Fibroblast of gingiva (primary cell): ENCODE data around the gene NPTXR.
A peak's percentile ranks its signal among the peaks of the same experiment; 100 is the strongest.
"Not testable (repeated sequence)": the region's sequence is repeated elsewhere in the genome, so short reads cannot be mapped to it uniquely, and the experiment has no call there.

ENCODE experiments used
- DNase-seq: peaks from one replicate; pipeline ENCODE4 v3.0.0-alpha.2; 2011; ENCODE audit warnings: low read depth

Gene NPTXR

GRCh38 chr22:38831166-38831945 lies 12.5 kb downstream of the NPTXR start:
- DNase-seq = peak; percentile 35

DNA sequence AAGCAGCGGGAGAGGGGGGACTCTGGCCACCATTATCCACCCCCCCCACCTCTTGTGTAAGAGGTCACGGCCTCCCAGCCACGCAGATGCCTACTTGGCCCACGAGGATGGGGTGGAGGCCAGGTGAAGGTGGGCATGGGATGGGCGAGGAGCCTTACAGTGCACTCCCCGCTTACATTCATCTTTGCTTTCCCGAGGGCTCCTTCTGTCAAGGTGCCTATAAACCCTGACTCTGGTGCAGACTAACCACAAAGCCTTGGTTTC lies 13.1 kb downstream of the NPTXR start:
- DNase-seq = no peak

GRCh38 chr22:38830026-38830844 lies 13.6 kb downstream of the NPTXR start:
- DNase-seq = no peak

GRCh38 chr22:38829485-38829884 lies 14.3 kb downstream of the NPTXR start:
- no peak for DNase-seq

DNA sequence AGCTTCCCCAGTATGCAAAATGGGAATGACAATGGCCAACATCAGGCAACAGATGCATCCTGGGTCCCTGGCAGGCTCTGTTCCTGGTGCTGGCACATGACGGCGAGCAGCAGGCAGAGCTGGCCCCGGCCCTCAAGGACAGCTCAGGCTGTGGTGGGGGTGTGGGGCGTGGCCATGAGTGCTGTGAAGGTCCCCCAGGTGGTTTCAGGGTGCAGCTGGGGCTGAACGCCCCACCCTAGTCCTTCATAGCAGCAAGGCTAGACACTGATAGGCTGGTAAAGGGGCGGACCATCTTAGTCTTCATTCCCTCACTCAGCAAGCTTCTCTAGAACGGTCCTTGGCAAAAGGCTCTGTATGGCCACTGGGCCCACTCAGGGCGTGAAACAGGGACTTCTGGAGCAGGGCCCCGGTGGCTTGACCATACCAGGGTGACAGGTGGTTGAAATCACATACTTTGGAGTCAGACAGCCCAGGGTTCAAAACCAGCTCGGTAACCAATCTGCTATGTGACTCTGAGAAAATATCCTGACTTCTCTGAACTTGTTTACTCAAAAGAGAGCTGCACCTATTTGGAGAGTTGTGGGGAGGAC lies 15.1 kb downstream of the NPTXR start:
- no peak for DNase-seq

- no peak for DNase-seq
These were observed 15.6 kb downstream of the NPTXR start for GRCh38 chr22:38828191-38828590.

DNA sequence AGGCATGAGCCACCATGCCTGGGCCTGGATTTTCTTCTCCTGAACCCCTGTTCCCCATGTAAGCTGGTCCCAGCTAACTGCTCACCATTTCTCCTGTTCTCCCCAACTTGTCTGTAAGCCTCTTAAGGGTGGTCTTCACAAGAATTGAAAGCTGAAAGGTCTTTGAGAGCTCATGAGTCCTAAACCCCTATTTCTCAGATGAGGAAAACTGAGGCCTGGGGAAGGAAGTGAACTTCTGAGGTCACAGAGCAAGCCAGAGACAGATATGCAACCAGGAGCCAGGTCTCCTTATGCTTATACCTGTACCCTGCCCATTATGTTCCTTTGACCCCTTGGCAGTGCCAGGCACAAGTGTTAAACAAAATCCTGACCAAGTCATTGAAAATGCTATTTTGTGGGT lies 16.3 kb downstream of the NPTXR start:
- DNase-seq = no peak

GRCh38 chr22:38826801-38827200 lies 17.0 kb downstream of the NPTXR start:
- DNase-seq = no peak

DNA sequence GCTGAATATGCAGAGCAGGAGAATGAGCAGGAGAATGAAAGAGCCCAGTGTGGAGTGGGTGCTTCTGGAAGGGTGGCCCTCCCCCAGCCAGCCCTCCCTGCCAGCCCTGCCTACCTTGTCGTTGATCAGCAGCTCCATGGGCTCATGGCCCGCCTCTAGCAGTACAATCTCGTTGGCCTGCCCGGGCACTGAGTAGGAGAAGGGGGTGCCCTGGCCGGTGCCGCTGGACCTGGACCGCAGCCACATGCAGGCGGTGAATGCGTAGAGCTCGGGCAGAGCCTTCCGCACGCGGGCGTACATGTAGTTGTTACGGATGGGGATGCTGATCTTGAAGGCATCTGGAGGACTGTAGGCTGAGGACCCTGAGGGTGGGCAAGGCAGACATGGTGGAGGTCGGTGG lies 17.4 kb downstream of the NPTXR start:
- DNase-seq = no peak

GRCh38 chr22:38824585-38824984 lies 19.2 kb downstream of the NPTXR start:
- DNase-seq = peak; percentile 49

GRCh38 chr22:38823637-38824036 lies 20.2 kb downstream of the NPTXR start:
- DNase-seq = no peak

- no peak for DNase-seq
These were observed 20.8 kb downstream of the NPTXR start for GRCh38 chr22:38823076-38823475.

DNA sequence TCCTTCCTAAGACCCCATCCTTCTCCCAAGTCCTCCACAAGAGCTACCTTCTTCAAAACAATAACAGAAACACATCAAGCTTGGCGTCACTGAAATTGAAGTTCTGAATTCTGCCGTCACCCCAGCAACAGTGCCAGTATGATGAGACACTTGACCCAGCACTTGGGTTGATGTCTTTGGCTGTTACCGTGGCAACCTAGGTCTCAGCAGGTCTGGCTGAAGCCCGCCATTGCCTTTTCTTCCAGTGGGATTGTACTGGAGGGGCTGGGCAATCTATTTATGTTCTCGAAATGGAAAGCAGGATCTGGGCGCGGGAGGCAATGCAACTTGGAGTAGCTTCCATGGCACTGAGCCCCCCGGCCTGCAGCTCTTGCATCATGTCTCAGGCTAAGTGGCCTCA lies 23.8 kb downstream of the NPTXR start:
- DNase-seq = no peak

DNA sequence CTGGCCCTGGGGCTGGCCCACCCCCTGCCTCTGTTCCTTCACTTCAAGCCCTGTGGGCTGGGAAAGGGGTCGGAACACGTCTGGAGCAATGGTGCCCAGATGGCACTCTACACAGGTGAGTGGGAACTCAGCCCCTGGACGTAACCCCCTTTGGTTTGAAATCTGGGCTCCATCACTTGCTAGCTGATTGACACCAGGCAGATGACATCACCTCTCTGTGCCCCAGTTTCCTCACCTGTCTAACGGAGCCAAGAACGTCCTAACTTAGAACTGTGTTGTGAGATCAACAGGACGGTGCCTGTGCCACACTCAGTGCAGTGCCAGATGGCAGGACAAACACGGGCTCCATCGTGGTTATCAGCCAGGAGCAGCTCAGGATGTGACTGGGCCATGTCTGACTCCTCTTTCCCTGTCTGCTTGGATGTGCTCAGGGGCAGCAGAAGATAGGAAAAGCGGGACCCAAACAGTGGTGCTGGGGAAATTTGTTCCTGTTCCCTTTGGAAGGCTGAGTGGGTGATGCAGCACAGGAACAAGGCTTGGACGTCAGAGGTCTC lies 24.4 kb downstream of the NPTXR start:
- no peak for DNase-seq

DNA sequence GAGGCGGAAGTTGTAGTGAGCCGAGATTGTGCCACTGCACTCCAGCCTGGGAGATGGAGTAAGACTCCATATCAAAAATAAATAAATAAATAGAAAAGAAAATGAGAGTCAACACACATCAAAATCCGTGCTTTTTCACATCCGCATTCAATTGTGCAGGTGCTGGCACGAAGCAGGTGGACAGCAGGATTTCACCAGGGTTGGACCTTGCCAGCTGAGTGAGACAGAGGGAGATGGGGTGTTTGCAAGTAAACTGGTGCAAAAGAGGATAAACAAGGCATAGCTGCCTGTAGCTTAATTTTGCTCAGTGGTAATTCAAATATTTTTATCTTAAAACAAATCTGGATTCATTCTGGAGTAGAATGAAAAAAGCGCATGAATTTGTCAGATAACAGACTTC lies 26.6 kb downstream of the NPTXR start:
- no peak for DNase-seq

- DNase-seq = no peak
These were observed 28.0 kb downstream of the NPTXR start for GRCh38 chr22:38815842-38816241.

DNA sequence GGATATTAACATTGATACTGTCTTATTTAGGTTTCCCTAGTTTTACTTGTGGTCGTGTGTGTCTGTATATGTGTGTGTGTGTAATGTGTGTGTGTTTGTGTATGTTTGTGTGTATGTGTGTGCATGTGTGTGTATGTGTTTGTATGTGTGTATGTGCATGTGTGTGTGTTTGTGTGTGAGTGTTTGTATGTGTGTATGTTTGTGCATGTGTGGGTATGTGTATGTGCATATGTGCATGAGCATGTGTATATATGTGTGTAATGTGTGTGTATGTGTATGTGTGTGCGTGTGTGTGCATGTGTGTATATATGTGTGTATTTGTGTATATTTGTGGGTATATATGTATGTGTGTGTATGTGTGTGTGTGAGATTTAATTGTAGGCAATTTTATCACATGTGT lies 32.6 kb downstream of the NPTXR start:
- DNase-seq = no peak

DNA sequence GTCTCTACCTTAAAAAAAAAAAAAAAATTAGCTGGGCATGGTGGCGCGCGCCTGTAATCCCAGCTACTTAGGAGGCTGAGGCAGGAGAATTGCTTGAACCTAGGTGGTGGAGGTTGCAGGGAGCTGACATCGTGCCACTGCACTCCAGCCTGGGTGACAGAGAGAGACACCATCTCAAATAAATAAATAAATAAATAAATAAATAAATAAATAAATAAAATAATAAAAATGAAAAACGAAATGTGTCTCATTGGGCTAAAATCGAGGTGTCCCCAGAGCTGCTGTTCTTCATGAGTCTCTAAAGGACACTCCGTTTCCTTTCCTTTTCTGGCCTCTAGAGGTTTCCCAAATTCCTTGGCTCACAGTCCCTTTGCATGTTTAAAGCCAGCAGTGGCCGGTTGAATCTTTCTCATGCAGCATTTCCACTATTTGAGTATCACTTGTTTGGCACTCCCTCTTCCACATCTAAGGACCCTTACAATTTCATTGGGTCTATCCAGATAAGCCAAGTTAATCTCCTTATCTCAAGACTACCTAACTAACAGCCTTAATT lies 38.7 kb downstream of the NPTXR start:
- DNase-seq = not testable (repeated sequence)

- DNase-seq = peak; percentile 91
These were observed 41.1 kb downstream of the NPTXR start for GRCh38 chr22:38802671-38803121.

- DNase-seq = no peak
These were observed 44.4 kb downstream of the NPTXR start for GRCh38 chr22:38799265-38800002.

DNA sequence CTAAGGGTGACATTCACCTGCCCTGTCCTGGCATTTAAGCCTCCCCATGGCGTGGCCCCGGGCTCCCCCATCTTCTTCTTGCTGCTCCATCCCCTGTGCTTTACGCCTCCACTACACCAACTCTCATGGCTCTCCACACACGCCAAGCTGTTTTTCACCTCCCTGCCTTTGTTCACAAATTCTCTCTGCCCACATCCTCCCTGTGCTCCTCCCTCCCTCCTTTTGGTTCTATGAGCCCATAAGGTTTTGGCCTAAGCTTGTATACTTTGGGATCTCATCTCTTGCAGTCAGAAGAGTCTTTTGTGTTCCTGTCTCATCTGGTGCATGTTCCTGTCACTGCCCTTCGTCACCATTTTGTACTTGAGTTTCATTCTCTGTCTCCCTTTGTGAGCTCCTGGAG lies 45.3 kb downstream of the NPTXR start:
- no peak for DNase-seq
